ENCODE measurements around the gene PSD. TPM values are rescaled to one million over a fixed set of nuclear protein-coding genes. Genes with fewer than 3 reads are reported as not detected.

PSD gene
- total and polyA plus RNA-seq, 10 of the 15 experiments (the other 5 are each of a cell fraction or from before 2014, with no cell fraction given), result 0.11 to 2.0 (median 0.49) TPM; not detected in 2

- H3K4me2 ChIP-seq (ENCODE audit: control insufficient read depth, insufficient read depth), result no peak overlapping the region
- H2AFZ ChIP-seq (ENCODE audit: control insufficient read depth, low read depth, low read length), result no peak overlapping the region
- ChIA-PET RAD21 (ENCODE audit: unreplicated experiment) (no interaction called here), SMC1A (ENCODE audit: uncharacterized antibody, unreplicated experiment) (interaction anchor here (0.9 kb wide), 1 partner anchor 15 kb away, joined by 3 read pairs; no protein-coding TSS in a partner anchor), CTCF (interaction anchor here (3.1 kb wide), 1 partner anchor 12 kb away, joined by 12 read pairs; no protein-coding TSS in a partner anchor), POLR2A (no interaction called here)
- peaks cover 4% of the 10 kb centered on the region; the same call in 1 of the 2 replicates for H3K4me1 ChIP-seq (ENCODE audit: control insufficient read depth, insufficient read depth, low read length)
- H3K27me3 ChIP-seq (replicated peaks in 1 of 2; ENCODE audit: control insufficient read depth in 2 of 2, insufficient read depth in 2 of 2, low read length in 1 of 2), result no peaks in the 10 kb centered on the region
- no peaks in the 10 kb centered on the region for H3K79me2 ChIP-seq (ENCODE audit: control insufficient read depth, insufficient read depth, low read length)
- no peak overlapping the region for H3K27ac ChIP-seq (ENCODE audit: control insufficient read depth, insufficient read depth)
- WGBS (ENCODE audit: insufficient coverage, insufficient replicate concordance, low lambda C conversion rate, missing lambda C conversion rate), result 57% methylated on average over 6 of the region's 6 CpGs
- intact Hi-C loops (cut with micrococcal nuclease; ENCODE audit: unreplicated experiment) (no loop called here), in situ Hi-C loops (cut with MboI) (no loop called here)
- H3K4me3 ChIP-seq, result no peak overlapping the region
- ATAC-seq (no peak), FAIRE-seq (no peak), DNase-seq (ENCODE audit: low read depth, low spot score) (no peak)
- TF ChIP-seq RFX5 (IDR thresholded peaks at IDR 0.05; ENCODE audit: low read depth, low read length) (no peak), SMARCA5 (IDR thresholded peaks at IDR 0.05) (no peak), POLR2A (IDR thresholded peaks at IDR 0.05; ENCODE audit: low read depth, low read length) (no peak), CHD1 (IDR thresholded peaks at IDR 0.05; ENCODE audit: low read depth, low read length) (no peak), SP1 (IDR thresholded peaks at IDR 0.05; ENCODE audit: low read depth, low read length) (no peak), SPI1 (IDR thresholded peaks at IDR 0.05; ENCODE audit: borderline replicate concordance, insufficient read depth, low read depth, low read length) (no peak), SMC3 (IDR thresholded peaks at IDR 0.05; ENCODE audit: borderline replicate concordance, low read length) (no peak), SRF (IDR thresholded peaks at IDR 0.05; ENCODE audit: low read depth in 2 of 2, low read length in 2 of 2) (no peak), ELK1 (IDR thresholded peaks at IDR 0.05; ENCODE audit: low read depth, low read length) (no peak), ZZZ3 (IDR thresholded peaks at IDR 0.05; ENCODE audit: control insufficient read depth, insufficient read length, low read depth) (no peak), SREBF1 (IDR thresholded peaks at IDR 0.05; ENCODE audit: low read length) (no peak), WRNIP1 (IDR thresholded peaks at IDR 0.05; ENCODE audit: borderline replicate concordance, low read depth, low read length) (no peak), PBX3 (IDR thresholded peaks at IDR 0.05; ENCODE audit: insufficient replicate concordance, low read depth, low read length) (no peak), CUX1 (IDR thresholded peaks at IDR 0.05; ENCODE audit: insufficient replicate concordance, low read depth, low read length) (no peak), STAT3 (IDR thresholded peaks at IDR 0.05; ENCODE audit: low read depth, low read length) (no peak), ATF3 (IDR thresholded peaks at IDR 0.05; ENCODE audit: borderline replicate concordance, extremely low read depth, low read depth, low read length) (no peak)
- H3K36me3 ChIP-seq (ENCODE audit: control insufficient read depth in 2 of 2, insufficient read depth in 2 of 2, low read length in 1 of 2), result no peaks in the 10 kb centered on the region
- no peak overlapping the region for H3K9ac ChIP-seq (ENCODE audit: control insufficient read depth, insufficient read depth, low read length)
- BruUV-seq (replicated peaks), result no TSS peak
- H4K20me1 ChIP-seq (ENCODE audit: control insufficient read depth, insufficient read depth), result no peaks in the 10 kb centered on the region
- no peaks in the 10 kb centered on the region for H3K9me3 ChIP-seq (replicated peaks; ENCODE audit: control insufficient read depth, insufficient read depth, low read length)
Observed at GRCh38 chr10:102467318-102467717, 48.7 kb upstream of the PSD start.

All from GM12878 (cell line).